ENCODE results near the gene DLG4. TPM values are rescaled to one million over a fixed set of nuclear protein-coding genes. Genes with fewer than 3 reads are reported as not detected.

DLG4 gene
- total RNA-seq, 2 donors from 2014 or later, result 35.1 to 68.5 TPM

GRCh38 chr17:7195971-7196370, 23.7 kb downstream of the DLG4 start:
- no peak overlapping the region for H3K27ac ChIP-seq (ENCODE audit: low read depth, low read length)
- peaks cover 2% of the 10 kb centered on the region for H3K4me1 ChIP-seq (ENCODE audit: control insufficient read depth, insufficient read depth, low read length)
- no peaks in the 10 kb centered on the region for H3K9me3 ChIP-seq (ENCODE audit: control insufficient read depth, low read length)
- Mint-ChIP-seq H3K4me1 (no peaks in the 10 kb centered on the region), H3K27ac (no peak overlapping the region), H3K9me3 (no peaks in the 10 kb centered on the region), H3K36me3 (ENCODE audit: low read depth) (peaks cover 40% of the 10 kb centered on the region), H3K27me3 (ENCODE audit: insufficient read depth) (no peaks in the 10 kb centered on the region), H3K4me3 (no peak overlapping the region)
- H3K9ac ChIP-seq (ENCODE audit: extremely low read depth, low read length, poor library complexity, severe bottlenecking), result no peak overlapping the region
- peaks cover 23% of the 10 kb centered on the region for H3K36me3 ChIP-seq (ENCODE audit: control insufficient read depth, insufficient read depth, low read length)
- 91 to 97% methylated on average over 11 to 12 of the region's 12 CpGs for WGBS, 2 experiments (ENCODE audit: insufficient coverage in 1 of 2, insufficient read length in 1 of 2)
- no peak for DNase-seq
- no peak overlapping the region for H3K4me3 ChIP-seq (ENCODE audit: low read length)
- TF ChIP-seq, protein P1, sequence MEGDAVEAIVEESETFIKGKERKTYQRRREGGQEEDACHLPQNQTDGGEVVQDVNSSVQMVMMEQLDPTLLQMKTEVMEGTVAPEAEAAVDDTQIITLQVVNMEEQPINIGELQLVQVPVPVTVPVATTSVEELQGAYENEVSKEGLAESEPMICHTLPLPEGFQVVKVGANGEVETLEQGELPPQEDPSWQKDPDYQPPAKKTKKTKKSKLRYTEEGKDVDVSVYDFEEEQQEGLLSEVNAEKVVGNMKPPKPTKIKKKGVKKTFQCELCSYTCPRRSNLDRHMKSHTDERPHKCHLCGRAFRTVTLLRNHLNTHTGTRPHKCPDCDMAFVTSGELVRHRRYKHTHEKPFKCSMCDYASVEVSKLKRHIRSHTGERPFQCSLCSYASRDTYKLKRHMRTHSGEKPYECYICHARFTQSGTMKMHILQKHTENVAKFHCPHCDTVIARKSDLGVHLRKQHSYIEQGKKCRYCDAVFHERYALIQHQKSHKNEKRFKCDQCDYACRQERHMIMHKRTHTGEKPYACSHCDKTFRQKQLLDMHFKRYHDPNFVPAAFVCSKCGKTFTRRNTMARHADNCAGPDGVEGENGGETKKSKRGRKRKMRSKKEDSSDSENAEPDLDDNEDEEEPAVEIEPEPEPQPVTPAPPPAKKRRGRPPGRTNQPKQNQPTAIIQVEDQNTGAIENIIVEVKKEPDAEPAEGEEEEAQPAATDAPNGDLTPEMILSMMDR (conservative IDR thresholded peaks at IDR 0.05), result no peak
- H3K27me3 ChIP-seq (ENCODE audit: control insufficient read depth, insufficient read depth, low read length, poor library complexity, severe bottlenecking), result no peaks in the 10 kb centered on the region

DNA sequence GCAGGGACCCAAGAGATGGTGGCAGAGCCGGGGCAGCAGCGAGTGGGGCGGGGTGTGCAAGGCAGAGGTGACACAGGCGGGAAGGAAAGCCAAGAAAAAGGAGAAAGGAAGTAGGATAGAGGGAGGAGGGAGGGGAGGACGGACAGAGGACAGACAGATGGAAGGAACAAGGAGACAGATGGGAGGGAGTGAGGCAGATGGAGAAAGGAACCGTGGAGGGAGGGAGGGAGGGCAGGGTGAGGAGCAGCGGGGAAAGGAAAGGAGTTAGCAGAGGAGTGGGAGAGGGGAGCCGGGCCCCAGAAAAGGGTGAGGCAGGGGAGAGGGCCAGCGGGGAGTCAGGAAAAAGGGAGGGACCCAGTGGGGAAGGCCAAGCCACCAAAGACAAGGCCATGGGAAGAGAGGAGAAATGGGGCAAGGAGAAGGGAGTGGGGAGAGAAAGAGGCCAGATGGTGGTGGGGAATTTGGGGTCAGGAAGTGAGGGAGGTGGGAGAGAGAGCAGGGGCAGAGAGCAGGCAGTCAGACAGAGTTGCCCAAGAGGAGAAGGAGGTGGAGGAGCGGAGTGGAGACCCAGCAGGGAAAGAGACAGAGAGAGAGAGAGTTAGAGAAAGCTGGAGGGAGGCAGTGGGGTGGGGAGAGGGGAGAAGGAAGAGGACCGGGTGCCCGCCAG, 27.2 kb downstream of the DLG4 start:
- Mint-ChIP-seq H3K4me3 (no peak overlapping the region), H3K27ac (no peak overlapping the region), H3K36me3 (ENCODE audit: low read depth) (peaks cover 42% of the 10 kb centered on the region), H3K9me3 (no peaks in the 10 kb centered on the region), H3K27me3 (ENCODE audit: insufficient read depth) (no peaks in the 10 kb centered on the region), H3K4me1 (no peaks in the 10 kb centered on the region)
- TF ChIP-seq, protein P1 (conservative IDR thresholded peaks at IDR 0.05), result no peak
- Histone ChIP-seq H3K36me3 (ENCODE audit: control insufficient read depth, insufficient read depth, low read length) (peaks cover 17% of the 10 kb centered on the region), H3K27ac (ENCODE audit: low read depth, low read length) (peak overlapping the region; percentile 47), H3K9ac (ENCODE audit: extremely low read depth, low read length, poor library complexity, severe bottlenecking) (no peak overlapping the region), H3K9me3 (ENCODE audit: control insufficient read depth, low read length) (no peaks in the 10 kb centered on the region), H3K4me1 (ENCODE audit: control insufficient read depth, insufficient read depth, low read length) (peaks cover 2% of the 10 kb centered on the region), H3K4me3 (ENCODE audit: low read length) (no peak overlapping the region), H3K27me3 (ENCODE audit: control insufficient read depth, insufficient read depth, low read length, poor library complexity, severe bottlenecking) (no peaks in the 10 kb centered on the region)
- 89 to 92% methylated on average over 12 of the region's 12 CpGs for WGBS, 2 experiments (ENCODE audit: insufficient coverage in 1 of 2, insufficient read length in 1 of 2)
- DNase-seq, result peak; percentile 46

GRCh38 chr17:7191571-7192270, 27.9 kb downstream of the DLG4 start:
- Histone ChIP-seq H3K27me3 (ENCODE audit: control insufficient read depth, insufficient read depth, low read length, poor library complexity, severe bottlenecking) (no peaks in the 10 kb centered on the region), H3K27ac (ENCODE audit: low read depth, low read length) (peak overlapping the region; percentile 38), H3K4me1 (ENCODE audit: control insufficient read depth, insufficient read depth, low read length) (peaks cover 2% of the 10 kb centered on the region), H3K4me3 (ENCODE audit: low read length) (no peak overlapping the region), H3K36me3 (ENCODE audit: control insufficient read depth, insufficient read depth, low read length) (peaks cover 13% of the 10 kb centered on the region), H3K9me3 (ENCODE audit: control insufficient read depth, low read length) (no peaks in the 10 kb centered on the region), H3K9ac (ENCODE audit: extremely low read depth, low read length, poor library complexity, severe bottlenecking) (no peak overlapping the region)
- 86 to 88% methylated on average over 22 to 26 of the region's 26 CpGs for WGBS, 2 experiments (ENCODE audit: insufficient coverage in 1 of 2, insufficient read length in 1 of 2)
- Mint-ChIP-seq H3K4me1 (no peaks in the 10 kb centered on the region), H3K9me3 (no peaks in the 10 kb centered on the region), H3K27ac (no peak overlapping the region), H3K4me3 (no peak overlapping the region), H3K27me3 (ENCODE audit: insufficient read depth) (no peaks in the 10 kb centered on the region), H3K36me3 (ENCODE audit: low read depth) (peaks cover 36% of the 10 kb centered on the region)
- DNase-seq, result peak; percentile 97
- TF ChIP-seq, protein P1 (conservative IDR thresholded peaks at IDR 0.05), result no peak

Data from endodermal cell (in vitro differentiated cells).